Amygdala (tissue), 56 donors: ENCODE measurements around the gene PHACTR2.
"Not testable (repeated sequence)": the region's sequence is repeated elsewhere in the genome, so short reads cannot be mapped to it uniquely, and the experiment has no call there.

Experiments
- DNase-seq, 56 donors: peaks; one replicate each; lab custom pipeline; 2025; lab: John Stamatoyannopoulos, UW

The PHACTR2 gene

GRCh38 chr6:143738072-143738690 is 60.4 kb downstream of the PHACTR2 start:
- DNase-seq = not testable (repeated sequence)

GRCh38 chr6:143739341-143739851 is 61.6 kb downstream of the PHACTR2 start:
- DNase-seq = no peak

- no peak for DNase-seq
Measured at GRCh38 chr6:143740213-143740612, 62.4 kb downstream of the PHACTR2 start.

- DNase-seq = no peak
Measured at GRCh38 chr6:143741480-143741879, 63.7 kb downstream of the PHACTR2 start.

- no peak for DNase-seq
Measured at GRCh38 chr6:143742070-143742954, 64.5 kb downstream of the PHACTR2 start.

GRCh38 chr6:143742955-143743255 is 65.1 kb downstream of the PHACTR2 start:
- no peak for DNase-seq

GRCh38 chr6:143743301-143744166 is 65.8 kb downstream of the PHACTR2 start:
- DNase-seq = no peak

GRCh38 chr6:143744551-143745165 is 66.9 kb downstream of the PHACTR2 start:
- no peak for DNase-seq

- DNase-seq = peak in 6 of 56 donors; percentile 4 to 41 (median 12)
Measured at GRCh38 chr6:143745166-143746133, 67.7 kb downstream of the PHACTR2 start.

GRCh38 chr6:143746202-143747119 is 68.7 kb downstream of the PHACTR2 start:
- DNase-seq = no peak

GRCh38 chr6:143747347-143747842 is 69.6 kb downstream of the PHACTR2 start:
- DNase-seq = no peak

- no peak for DNase-seq
Measured at GRCh38 chr6:143749891-143750290, 72.1 kb downstream of the PHACTR2 start.

- no peak for DNase-seq
Measured at GRCh38 chr6:143750877-143751276, 73.1 kb downstream of the PHACTR2 start.

GRCh38 chr6:143752459-143752858 is 74.7 kb downstream of the PHACTR2 start:
- DNase-seq = no peak

GRCh38 chr6:143753678-143754077 is 75.9 kb downstream of the PHACTR2 start:
- no peak for DNase-seq

GRCh38 chr6:143754204-143754603 is 76.4 kb downstream of the PHACTR2 start:
- DNase-seq = no peak

- no peak for DNase-seq
Measured at GRCh38 chr6:143755301-143755744, 77.6 kb downstream of the PHACTR2 start.

- DNase-seq = no peak
Measured at GRCh38 chr6:143757346-143757832, 79.6 kb downstream of the PHACTR2 start.
